ENCODE results near the gene DNAH8.

DNAH8 gene

DNA sequence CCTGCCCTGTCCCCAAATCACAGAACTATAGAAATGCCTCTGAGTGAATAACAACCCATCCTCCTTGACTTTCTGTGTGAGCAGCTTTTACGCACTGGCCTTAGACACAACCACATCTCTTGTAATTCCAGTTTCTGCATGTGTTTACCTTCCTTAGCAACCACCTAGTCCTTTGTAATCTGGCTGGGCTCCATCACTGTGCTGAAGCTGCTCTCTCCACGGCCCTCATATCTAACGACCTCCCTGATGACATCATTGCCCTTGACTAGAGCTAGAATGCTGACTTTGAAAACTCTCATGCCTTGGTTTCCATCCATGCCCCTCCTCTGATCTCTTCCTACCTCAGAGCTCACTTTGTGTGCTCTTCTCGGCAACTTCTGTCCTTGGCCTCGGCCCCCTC lies 303.0 kb downstream of the DNAH8 start:
- no peak for DNase-seq (ENCODE audit: low read depth)

DNA sequence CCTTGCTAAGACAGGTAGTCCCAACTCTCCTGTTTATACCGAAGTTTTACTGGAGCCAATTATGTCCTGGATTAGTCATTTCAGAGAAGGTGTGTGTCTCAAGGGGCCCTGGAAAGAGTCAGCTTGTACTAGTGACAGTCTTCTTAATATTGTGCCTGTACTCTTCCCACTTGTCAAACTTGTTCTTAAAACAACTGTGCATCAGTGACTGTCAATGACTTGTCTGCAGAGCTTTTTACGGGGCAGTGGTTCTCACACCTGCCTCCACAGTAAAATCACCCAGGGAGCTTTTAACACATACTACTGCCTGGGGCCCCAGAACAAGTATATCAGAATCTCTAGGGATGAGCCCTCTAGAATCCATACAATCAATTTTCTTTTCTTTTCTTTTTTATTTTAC lies 305.0 kb downstream of the DNAH8 start:
- DNase-seq (ENCODE audit: low read depth) = no peak

DNA sequence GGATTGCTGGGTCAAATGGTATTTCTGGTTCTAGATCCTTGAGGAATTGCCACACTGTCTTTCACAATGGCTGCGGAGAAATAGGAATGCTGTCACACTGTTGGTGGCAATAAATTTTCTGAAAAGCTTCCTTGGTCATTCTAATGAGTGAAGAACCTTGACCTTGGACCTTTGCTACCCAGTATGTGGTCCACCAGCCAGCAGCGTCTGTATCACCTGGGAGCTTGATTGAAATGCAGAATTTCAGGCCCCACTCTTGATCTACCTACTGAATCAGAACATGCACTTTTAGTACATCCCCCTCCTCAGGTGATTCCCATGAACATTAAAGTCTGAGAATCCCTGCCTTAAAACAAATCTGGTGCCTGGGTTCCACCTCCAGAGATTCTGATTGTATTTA lies 305.9 kb downstream of the DNAH8 start:
- no peak for DNase-seq (ENCODE audit: low read depth)

DNA sequence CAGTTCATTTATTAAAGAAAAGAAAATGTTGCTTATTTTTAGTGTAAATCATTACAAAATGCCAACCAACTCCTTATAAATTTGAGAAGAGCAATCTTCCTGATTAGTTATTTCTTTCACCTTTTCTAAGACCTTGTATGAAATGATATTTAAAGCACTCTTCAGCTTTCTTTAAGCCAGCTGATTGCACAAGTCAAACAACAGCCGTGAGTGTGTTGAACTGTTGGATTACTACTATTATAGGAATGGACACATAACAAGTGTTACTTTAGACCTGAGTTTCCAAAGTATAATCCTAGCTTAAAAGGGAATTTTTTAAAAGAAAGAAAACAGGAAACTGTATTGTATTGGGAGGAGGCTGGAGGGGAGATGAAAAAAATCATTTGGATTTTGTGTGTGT lies 306.7 kb downstream of the DNAH8 start:
- DNase-seq (ENCODE audit: low read depth) = no peak

DNA sequence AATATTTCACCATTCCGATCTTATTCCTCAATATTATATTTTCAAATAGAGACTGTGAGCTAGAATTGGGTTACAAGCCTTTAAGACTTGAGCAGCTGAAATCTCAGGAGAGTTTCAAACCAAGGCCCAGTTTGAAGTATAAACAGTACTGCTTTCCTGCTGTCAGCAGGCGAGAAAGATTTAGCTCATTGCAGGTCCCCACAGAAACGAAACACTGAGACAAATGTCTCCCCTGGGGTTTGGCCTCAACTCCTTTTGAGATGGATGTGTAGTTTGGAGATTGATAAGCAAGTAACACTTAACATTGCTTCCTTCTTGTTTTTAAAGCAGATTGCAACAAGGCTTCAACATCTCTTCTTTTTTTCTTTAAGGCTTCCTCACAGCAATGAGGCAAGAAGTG lies 311.1 kb downstream of the DNAH8 start:
- DNase-seq (ENCODE audit: low read depth) = no peak

DNA sequence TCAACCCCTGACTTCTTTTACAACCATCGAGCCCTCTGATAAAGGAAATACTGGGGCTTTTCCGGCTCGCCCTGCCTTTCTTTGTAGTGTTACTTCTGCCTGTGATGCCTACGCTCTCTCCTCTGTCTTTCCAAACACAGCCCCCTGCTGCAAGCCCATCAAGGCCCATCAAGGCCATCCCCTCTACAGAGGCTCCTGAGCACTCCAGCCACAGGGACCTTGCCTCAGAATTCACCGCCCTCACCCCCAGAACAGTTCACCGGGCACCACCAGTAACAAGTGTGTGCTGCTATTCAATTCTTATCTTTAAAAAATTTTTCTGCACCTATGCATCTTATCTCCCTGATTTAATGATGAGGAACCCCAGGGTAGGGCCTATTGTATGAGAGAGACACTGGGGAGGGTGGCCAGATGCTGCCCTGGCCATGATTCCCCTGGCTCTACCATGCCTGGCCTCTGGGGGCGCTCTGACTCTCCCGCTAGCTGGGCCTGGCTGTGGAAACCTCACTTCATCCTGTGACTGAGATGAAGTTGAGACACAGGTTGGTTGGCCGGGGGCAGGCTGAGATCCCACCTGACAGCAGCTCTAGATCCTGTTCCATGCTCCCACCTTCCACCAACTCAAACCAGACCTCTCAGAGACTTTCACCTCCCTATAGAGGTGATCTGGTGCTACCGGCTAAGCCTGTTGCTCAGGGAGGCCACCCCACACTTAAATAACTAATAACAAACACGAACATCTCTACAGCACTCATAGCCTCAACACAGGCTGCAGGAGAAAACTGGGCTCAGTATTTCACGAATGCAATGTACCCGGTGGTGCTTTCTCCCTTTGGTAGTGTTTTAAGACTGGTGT lies 314.3 kb downstream of the DNAH8 start:
- DNase-seq (ENCODE audit: low read depth) = no peak

DNA sequence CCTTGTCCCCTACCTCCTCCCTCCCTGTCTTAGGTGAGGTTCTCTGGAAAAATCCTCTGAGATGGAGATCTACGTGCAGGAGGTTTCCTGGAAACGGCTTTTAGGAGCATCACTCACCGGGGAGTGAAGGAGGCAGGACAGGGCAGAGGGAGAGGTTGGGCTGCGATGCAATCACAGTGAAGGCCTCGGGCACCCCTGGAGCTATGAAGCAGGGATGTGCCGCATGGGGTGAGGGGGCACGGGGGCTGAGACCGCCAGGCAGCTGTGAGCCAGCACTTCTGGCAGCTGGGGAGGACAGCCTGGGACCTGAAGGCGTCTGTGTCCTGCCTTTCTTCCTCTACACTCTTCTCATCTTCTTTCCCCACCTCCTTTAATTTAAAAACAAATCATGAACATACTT lies 320.6 kb downstream of the DNAH8 start:
- no peak for DNase-seq (ENCODE audit: low read depth)

DNA sequence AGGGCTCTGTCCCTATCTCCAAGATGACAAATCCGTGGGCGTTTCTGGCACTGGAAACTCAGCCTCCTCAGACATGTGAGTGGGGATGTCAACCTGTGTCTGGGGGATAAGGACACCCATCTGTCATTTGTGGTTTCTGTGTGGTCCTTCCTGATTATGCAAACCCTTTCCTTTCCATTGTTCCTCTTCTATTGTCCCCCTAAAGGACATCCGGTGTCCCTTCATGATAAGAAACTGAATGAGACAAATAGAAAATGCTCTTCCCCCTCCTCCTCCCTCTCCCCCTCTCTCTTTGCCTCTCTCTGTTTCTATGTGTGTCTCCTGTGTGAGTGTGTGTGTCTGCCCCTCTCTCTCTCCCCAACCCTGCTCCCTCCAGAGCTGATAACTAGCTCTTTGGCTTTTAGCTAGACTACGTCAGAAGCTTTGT lies 322.0 kb downstream of the DNAH8 start:
- no peak for DNase-seq (ENCODE audit: low read depth)

DNA sequence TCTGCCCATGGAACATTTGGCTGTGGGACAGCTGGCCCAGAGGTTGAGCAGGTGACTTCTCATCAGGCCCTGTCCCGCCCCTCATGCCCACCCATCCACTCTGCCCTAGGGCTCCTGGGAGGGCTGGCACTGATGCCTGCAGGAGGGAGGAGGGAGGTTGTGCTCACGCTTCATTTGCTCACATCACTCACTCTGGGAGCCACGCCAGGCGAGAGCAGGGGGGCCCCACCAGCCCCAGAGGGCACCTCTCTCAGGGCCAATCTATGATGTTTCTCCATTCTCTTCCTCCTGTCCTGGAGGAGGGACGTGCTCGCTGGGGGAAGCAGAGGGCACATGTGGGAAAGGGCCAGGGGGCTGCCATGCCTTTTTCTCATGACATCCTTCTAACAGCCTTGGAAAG lies 322.6 kb downstream of the DNAH8 start:
- DNase-seq (ENCODE audit: low read depth) = no peak

DNA sequence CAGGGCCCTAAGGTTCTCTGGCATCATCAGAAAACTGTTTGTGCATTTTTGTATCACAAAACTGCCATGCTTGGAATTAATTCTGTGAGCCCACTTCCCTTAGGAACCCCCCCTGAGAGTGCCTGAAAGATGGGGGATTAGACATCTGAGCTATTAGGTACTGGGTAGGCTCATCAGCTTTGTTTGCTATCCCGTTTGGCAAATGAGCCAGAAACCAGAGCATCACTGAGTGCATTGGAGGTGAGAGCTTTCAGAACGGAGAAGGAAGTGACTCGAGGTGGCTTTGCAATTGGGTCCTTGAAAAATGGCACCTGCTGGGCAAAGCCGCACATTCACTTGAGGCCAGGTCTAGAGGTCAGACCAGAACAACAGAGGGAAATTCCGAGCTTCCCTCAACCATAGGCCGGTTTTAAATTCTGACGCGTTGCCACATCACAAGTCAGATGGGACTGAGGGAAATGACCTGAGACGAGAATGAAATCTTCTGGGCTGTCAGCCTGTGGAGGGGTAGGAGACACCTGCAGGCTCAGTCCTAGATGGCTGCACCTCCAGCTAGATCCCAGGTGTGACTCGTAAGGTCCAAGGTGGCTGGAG lies 325.1 kb downstream of the DNAH8 start:
- no peak for DNase-seq (ENCODE audit: low read depth)

DNA sequence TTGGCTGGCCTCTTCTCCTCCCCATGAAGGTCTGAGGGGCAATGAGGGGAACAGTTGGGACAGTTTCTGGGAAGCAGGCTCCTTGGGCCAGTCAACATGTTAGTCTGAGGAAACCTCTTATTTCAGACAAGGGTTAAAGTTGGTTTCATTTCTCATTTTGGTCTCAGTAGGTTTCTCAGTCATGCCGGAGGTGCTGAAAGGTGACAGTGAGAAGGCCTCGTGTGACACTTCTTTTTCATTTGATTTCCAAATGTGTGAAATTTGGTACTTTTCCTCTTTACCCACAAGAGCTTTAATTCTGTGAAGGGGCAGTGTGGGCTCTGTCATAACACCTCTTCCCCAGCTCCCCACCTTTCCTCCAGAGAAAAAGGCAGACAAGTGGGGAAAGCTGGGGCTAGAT lies 326.0 kb downstream of the DNAH8 start:
- DNase-seq (ENCODE audit: low read depth) = no peak

DNA sequence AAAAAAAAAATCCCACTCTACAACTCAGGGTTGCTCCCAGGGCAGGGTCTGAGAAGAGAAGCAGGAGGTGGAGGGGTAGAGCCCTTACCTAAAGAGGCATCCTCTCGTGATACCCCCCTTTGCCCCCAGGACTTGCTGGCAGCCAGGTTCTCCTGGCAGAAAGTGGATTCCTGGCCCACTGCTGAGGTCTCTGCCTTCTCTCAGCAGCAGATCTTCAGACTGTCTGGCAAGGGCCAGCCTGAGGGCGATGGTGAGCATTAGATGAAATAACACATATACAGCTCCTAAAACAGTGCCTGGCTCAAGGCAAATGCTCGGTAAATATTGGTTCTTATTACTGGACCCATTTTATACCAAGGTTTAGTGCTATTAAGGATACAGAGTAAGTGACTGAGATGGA lies 328.7 kb downstream of the DNAH8 start:
- DNase-seq (ENCODE audit: low read depth) = no peak

DNA sequence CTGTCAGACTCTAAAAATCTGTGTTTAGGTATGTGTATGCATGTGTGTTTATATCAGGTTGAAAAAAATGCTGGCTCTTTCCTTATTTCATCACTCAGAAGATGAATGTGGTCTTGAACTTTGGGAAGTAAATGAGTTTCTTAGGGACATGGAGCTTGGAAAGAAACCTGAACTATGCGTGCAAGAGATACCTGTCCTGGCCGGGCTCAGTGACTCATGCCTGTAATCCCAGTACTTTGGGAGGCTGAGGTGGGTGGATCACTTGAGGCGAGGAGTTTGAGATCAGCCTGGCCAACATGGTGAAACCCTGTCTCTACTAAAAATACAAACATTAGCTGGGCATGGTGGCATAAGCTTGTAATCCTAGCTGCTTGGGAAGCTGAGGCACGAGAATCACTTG lies 329.1 kb downstream of the DNAH8 start:
- no peak for DNase-seq (ENCODE audit: low read depth)

DNA sequence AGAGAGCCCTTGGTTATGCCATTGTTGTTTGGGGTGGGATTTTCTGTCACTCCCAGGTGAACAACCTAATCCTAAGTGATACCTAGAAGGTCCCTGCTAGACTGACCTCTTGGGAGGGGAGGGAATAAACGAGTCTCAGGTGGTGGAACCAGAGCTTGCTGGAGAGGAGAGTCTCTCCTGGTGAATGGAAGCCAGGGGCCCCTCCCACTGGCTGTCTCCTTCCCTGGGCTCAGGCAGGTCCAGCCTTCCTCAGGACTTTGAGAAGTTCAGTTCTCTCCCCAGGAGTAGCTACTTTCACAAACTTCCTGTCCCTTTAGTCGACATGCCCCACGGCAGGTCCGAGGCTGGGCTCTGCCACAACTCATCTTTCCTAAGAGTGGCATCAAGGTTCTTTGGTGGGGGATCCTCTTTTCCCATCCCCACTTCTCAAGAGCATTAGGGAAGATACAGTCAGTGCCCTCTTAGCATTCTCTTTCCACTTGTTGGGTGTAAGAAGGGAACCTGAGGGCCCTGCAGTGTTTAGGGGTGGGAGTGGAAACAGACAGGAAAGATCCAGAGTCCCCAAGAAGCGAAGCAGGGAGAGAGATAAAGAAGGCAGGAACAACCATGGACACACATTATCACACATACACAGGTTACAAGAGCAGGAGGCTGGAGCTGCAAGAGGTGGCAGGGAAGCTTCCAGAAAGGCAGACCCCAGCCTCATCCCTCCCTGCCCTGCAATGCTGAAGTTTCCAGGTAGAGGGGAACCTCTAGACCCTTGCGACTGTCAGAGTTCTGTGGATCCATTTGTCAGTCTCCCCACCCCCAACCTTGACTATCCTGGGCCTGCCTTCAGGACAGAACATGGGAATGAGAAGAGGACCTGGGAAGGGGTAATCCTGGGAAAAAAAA lies 332.6 kb downstream of the DNAH8 start:
- DNase-seq (ENCODE audit: low read depth) = no peak

DNA sequence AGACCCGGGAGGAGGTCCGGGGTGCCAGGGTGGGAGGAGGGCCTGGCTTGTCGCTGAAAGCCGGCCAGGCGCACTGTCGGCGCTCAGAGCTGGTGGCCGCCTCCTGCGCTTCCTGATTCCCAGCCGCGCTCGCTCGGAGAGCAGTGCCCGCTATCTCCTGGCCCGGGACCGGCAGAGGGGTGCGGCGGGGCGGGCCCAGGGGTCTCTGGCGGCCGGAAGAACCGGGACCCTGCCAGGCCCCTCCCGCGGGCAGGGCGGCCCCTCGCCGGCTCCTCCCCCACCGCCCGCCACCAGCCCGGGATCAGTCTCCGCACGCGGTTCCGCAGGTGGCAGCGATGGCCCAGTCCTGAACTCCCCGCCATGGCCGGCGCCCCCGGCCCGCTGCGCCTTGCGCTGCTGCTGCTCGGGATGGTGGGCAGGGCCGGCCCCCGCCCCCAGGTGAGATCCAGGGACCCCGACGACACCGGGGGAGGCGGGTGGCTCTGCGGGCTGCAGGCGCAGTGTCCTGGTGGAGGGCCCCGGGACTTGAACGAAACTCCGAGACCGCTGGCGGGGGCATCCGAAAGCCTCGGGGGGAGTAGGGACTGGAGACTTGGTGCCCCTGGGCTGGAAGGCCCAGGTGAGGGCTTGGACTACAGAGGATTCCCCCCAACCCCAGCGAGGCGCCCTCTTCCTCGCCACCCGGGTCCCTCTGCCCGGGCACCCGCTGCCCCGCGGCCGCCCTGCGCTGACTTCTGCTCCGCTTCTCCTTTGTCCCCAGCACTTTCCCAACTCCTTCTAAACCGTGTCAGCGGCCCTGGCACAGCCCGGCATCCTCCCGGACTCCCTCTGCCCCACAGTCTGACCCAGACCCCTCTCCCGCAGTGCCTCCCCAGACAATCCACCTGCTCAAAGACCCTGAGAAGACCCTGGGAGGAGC lies 333.6 kb downstream of the DNAH8 start, which contains the start of gene GLP1R:
Gene GLP1R (plus strand): TSS at position 301 of the 919 bp plus-strand sequence. CDS start 60 bp downstream, at position 361.
- DNase-seq (ENCODE audit: low read depth) = no peak

DNA sequence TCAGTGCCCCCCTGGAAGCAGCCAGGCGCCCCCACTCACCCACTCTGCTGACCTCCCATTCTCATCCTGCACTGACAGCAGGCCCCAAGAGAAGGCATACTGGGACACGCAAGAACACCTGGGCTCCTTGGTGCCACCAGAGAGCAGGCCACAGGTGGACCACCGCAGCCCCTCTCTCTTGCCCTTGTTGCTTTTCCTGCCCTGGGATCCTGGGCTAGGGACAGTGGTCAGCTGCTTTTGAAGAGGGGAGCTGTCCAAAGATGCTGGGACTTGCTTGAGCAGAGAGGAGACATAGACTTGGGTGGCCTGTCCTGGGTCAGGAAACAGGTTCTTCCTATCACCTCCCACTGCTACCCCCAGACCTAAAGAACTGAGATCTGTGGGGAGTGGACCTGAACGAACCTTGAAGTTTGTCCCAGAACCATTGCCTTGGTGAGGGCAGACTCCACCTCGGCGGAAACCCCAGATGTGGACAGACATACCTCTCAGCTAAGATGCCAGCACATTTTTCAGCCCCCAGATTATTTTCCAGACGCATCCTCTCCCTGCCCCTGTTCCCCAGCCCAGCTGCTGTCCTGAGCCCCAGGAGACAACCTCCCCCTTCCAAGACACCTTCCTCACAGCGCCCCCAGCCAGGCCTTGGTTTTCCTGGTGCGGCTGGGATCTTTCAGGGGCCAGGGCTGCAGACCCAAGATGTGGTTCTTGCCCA lies 334.6 kb downstream of the DNAH8 start:
- no peak for DNase-seq (ENCODE audit: low read depth)

DNA sequence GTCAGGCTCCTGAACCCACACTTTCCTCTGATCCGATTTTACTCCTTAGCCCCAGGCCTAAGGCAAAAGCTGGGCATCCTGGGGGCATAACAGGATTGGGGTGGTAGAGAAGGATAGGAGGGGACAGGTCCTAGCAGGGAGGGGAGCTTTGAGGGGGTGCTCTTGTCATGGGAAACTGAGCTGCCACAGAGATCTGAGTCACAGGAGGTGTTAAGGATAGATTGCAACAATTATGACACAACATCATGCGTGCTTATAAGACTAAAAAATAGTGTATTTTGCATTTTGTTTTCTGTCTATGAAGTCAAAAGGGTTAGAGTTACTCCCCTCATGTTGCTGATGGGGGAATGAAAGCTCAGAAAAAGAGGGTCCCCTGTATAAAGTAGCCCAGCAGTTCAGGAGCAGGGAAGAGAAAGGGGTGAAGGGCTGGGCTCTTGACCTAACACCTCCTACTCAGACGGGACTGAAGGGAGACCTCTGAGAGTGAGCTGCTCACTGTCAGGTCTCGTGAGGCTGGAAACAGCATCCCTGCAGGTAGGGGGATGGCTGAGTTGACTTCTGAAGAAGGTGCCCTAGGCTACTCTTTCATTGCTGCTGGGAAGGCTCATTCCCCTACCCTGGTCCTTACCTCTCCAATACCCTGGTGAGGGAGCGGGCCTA lies 335.5 kb downstream of the DNAH8 start:
- no peak for DNase-seq (ENCODE audit: low read depth)

DNA sequence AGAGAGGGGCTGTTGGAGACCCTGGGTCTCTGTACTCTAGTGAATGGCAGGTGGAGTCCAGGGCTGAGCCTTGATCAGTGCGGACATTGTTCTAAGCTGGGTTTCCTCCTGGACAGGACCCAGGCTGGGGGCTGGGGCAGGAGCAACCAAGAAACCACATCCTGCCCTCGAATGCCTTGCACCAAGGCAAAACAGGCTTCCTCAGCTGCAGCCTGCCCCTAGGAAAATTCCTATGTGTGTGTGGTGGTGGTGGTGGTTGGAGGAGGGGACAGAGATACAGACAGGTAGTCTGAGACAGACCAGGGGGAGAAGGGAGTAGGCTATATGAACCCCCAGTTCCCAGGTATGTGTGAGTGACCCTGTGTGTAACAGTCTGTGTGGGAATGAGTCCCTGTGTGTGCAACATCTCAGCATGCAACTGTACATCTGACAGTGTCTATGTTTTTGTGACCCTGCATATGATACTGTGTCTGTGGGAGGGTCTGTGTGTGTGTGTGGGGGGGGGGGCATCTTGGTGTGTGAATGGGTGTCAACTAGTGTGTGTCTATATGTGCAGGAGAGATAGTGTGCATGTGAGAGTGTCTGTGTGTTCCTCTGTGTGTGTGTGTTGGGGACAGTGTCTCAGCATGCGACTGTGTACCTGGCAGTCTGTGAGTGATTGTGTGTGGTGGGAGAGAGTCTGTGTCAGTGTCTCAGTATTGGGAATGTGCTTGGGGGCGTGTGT lies 336.4 kb downstream of the DNAH8 start:
- no peak for DNase-seq (ENCODE audit: low read depth)

DNA sequence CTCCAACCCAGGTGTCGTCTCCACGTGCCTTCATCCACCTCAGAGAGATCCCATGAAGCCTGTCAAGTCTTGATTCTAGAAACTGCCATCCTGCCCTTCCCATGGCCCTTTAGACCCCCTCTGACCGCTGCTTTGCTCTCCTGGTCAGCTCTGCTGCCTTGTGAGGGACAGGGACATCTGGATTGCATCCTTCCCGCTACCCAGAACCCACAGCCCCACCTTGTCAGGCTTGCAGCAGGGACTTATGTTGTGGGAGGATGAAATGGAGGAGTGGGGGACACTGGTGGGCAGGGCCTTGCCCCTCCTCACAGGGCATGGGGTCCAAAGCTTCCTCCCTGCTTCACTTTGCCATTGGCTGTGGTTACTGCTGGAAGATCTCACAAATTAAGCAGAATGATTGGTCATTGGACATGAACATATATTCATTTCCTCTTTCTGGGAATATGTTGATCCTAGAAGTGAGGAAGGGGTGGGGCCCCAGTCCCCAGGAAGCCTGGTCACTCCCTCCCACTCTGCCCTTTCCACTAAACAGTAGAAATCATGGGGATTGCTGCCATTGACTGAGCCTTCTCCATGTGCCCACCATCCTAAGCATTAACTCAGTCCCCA lies 338.0 kb downstream of the DNAH8 start:
- no peak for DNase-seq (ENCODE audit: low read depth)

Measured in HS-27A (cell line).